ENCODE measurements around the gene CASZ1. TPM values are rescaled to one million over a fixed set of nuclear protein-coding genes. Genes with fewer than 3 reads are reported as not detected.

Gene CASZ1
- total and polyA plus RNA-seq, 2 experiments from 2014 or later: 6.2 to 6.7 TPM

- TF ChIP-seq ZNF462 (CRISPR knock-in tag; IDR thresholded peaks at IDR 0.05) (no peak), NANOG (IDR thresholded peaks at IDR 0.05; ENCODE audit: borderline replicate concordance) (no peak), ZNF331 (CRISPR knock-in tag; IDR thresholded peaks at IDR 0.05; ENCODE audit: low read depth) (no peak), STAT1 (IDR thresholded peaks at IDR 0.05; ENCODE audit: unreplicated experiment) (no peak), ZNF114 (CRISPR knock-in tag; IDR thresholded peaks at IDR 0.05) (no peak), CTCF (conservative IDR thresholded peaks at IDR 0.05; ENCODE audit: low read depth in 2 of 2) (no peak), JUNB (IDR thresholded peaks at IDR 0.05; ENCODE audit: unreplicated experiment) (no peak), EZH2phosphoT487 (IDR thresholded peaks at IDR 0.05; ENCODE audit: unreplicated experiment) (no peak), POLR2AphosphoS5 (IDR thresholded peaks at IDR 0.05; ENCODE audit: low read depth) (no peak), CREB1 (CRISPR knock-in tag; IDR thresholded peaks at IDR 0.05; ENCODE audit: low read depth) (no peak), EZH2 (IDR thresholded peaks at IDR 0.05; ENCODE audit: low read depth, unreplicated experiment) (no peak)
These were observed 133.4 kb downstream of the CASZ1 start (continued) for GRCh38 chr1:10662824-10663677.
